Right hindlimb (tissue), 1 donor: ENCODE measurements around the gene GPC5.
A peak's percentile ranks its signal among the peaks of the same experiment; 100 is the strongest.
"Not testable (repeated sequence)": the region's sequence is repeated elsewhere in the genome, so short reads cannot be mapped to it uniquely, and the experiment has no call there.

Experiments used
- DNase-seq: peaks from one replicate; pipeline ENCODE4 v3.0.0-alpha.2; 2018

Gene GPC5

DNA sequence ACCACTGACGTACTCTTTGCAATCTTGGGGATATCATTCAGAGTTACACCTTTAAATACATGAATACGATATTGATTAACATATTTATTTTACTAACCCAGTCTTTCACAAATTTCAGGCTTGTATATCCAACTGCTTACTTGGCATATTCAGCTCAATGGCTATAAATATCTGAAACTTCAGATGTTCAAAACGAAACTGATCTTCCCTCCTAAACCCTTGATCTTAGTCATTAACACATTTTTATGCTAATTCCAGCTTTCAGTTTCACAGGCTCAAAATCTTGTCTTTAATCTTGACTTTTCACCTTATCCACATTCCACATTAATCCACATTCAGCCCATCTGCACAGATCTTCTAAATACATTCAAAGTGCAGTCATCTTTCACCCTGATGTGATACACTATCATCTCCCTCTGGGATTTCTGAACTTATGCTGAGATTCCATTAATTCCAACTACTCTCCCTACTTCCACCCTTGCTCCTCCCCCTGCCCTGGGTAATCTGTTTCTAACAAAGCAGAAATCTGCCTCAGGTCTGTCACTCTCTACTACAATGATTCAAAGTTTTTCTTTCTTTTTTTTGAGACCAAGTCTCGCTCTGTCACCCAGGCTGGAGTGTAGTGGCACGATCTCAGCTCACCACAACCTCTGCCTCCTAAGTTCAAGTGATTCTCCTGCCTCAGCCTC lies 387.2 kb downstream of the GPC5 start:
- no peak for DNase-seq

DNA sequence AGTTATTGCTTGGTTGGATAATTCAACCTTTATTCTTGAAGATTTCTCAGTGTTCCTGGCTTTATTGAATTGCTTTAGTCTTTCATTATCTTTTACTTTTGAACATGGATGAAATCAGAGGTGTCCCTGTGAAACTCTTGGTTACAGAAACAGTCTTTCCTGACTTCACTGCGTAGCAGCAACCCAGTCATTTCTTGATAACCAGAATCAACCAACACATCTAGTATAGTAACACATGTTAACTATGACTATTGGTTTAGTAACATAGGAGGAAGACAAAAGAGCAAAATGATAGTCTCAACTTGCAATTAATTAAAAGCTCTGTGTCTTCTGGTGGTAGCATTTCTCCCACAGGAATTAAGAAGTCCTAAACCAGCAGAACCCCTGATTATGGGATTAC lies 393.6 kb downstream of the GPC5 start:
- no peak for DNase-seq

DNA sequence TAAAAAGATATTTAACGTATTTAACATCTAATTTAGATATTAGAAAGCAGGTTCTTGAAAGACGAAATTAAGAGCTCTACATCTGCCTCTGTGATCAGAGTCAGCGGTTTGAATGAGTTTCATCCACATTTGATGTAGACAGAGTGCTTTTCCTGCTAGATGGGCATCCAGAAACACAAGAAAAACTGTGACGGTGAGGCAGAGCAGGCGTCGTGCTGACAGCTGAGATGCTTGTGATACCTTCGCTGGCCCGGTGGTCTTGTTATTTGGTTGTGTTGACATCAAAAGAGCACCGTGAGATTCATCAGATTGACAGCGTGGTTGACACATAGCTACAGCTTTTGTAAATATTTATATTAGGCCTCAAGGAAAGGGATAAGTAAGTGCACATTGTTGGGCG lies 399.1 kb downstream of the GPC5 start:
- DNase-seq, result no peak

- not testable (repeated sequence) for DNase-seq
Observed at GRCh38 chr13:91798338-91798737, 399.9 kb downstream of the GPC5 start.

DNA sequence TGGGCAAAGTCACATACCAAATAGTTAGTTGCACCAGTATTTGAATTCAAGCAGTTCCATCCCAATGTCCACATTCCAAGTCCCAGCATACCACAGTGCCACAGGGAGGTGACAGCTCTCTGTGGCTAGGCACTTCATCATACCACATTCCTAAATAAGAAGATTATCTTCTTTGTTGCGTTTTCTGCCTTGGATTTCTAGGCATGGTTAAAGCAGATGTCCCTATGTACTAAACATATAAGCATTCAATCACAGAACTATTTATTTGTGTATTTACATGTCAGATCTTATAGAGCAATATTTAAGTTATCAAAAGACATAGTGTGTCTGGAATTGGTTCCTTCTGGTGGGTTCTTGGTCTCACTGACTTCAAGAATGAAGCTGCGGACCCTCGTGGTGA lies 403.4 kb downstream of the GPC5 start:
- not testable (repeated sequence) for DNase-seq

DNA sequence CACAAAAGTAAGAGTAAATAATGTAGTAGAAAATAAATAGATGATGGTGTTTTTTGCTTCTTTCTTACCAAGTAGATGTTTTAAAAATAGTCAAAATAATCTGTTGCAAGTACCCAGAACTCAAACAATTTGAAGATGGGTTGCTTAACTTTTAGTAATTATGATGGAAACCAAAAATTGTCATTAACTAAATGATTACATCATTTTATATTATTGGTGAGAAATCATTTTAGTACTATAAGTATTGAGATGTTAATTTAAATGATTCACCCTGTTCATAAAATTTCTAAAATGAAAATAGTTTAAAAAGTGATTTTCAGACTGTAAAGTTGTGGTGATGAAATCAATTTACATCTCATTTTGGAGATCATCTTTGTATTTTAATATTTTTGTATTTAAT lies 404.5 kb downstream of the GPC5 start:
- no peak for DNase-seq

DNA sequence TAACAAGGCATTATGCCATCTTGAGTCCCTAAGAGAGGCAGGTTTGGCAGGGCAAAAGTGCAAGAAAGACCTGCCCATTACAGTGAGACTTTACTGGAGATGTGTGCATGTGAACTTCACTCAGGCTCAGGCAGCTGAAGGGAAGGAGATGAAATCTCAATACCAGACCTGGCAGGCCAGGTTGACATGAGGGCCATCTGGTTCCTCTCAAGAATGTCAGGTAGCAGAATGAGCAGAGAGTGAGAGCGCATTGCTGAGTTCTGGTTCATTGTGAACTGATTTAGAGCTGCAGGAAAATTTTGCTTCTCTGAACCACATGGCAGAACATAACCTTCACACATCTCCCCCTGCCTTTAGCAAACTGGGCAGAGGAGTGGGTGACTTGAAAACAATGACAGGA lies 406.3 kb downstream of the GPC5 start:
- DNase-seq, result no peak

DNA sequence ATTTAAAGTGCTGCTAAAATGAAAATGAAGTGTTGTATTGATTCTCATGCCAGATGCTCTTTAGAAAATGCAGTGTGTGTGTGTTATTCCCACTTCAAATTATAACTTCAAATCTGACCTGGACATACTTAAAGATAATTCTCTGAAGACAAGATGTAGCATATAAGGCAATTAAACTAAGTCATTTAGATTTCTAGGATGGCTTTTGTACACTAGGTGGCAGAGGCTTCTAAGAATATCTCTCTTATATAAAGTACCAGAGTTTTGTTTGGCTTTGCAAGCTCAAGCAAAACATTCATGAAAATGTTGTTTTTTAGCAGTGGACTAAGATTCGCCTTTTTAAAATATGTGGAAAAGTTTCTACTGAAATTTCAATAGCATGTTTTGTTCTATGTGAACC lies 407.2 kb downstream of the GPC5 start:
- no peak for DNase-seq

DNA sequence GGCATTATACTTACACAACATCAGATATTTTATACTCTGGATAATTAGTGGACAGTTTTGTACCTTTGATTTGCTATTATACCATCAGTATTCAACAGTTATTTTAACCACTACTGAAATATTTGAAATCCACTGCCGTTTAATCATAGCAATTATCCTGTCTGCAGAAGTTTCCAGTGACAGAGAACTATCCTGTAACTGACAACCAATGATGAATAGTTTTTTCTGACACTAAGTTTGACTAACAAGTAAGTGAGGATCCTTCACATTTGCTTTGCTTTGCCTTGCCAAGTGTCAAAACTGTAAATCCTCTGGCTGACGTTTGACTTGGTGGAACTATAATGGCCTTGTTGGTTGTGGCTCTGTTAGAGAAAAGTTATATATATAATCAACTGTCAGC lies 410.7 kb downstream of the GPC5 start:
- DNase-seq, result no peak

- DNase-seq, result no peak
Observed at GRCh38 chr13:91813253-91813652, 414.8 kb downstream of the GPC5 start.

DNA sequence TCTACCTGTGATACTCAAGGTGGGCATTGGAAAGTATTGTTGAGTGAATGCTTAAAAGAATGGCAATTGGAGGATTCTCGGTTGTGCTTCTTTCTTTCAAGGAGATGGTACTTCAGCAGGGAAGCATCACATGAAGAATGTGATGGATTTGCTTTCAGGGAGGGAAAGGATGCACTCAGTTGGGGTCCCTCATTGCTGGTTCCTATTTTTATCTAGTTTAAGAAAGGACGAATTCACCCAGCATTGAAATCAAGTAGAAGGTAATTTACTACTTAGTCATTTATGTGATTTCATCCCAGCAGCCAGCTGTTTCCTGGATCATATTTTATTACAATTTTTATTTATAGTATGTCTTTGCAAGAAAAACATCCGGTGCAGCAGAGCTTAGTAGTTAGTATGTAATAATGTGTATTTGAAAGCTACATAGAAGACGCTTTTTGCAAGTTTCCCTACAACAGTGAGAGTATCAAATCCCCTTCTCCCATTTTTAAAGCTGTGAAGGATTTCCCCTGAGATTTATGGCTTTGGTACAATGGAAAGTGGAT lies 417.9 kb downstream of the GPC5 start:
- DNase-seq, result no peak

GRCh38 chr13:91817250-91817649 lies 418.8 kb downstream of the GPC5 start:
- no peak for DNase-seq

DNA sequence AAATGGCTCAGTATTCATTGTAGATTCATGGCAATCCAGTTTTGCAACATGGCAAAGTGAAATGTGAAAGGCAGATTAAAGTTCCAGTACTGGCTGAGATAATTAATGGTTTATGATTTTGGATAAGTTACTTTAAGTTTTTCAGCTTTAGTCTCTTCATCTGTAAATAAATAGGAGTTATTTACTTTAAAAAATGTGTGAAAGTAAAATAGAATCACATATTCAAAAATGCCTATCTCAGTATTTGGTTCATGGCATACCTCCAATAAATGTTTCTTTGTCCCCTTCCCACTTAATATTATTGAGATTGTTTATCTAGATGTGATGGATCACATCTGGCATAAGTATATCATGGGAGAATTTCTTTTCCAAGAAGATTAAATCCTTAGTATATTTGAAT lies 426.0 kb downstream of the GPC5 start:
- no peak for DNase-seq

GRCh38 chr13:91825516-91825915 lies 427.1 kb downstream of the GPC5 start:
- DNase-seq, result peak; percentile 42

- no peak for DNase-seq
Observed at GRCh38 chr13:91836553-91836952, 438.1 kb downstream of the GPC5 start.

- DNase-seq, result no peak
Observed at GRCh38 chr13:91845612-91846011, 447.2 kb downstream of the GPC5 start.

- no peak for DNase-seq
Observed at GRCh38 chr13:91863699-91864098, 465.3 kb downstream of the GPC5 start.

DNA sequence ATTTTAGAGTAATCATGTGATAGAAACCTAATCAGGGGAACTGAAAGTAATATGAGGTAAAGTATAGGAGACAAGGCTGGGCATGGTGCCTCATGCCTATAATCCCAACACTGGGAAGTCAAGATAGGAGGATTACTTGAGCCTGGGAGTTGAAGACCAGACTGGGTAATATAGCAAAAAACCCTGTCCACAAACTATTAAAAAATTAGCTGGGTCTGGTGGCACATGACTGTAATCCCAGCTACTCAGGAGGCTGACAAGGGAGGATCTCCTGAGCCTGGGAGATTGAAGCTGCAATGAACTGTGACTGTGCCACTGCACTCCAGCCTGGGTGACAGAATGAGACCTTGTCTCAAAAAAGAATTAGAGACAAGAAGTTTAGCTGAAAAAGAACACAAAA lies 469.9 kb downstream of the GPC5 start:
- DNase-seq, result no peak

GRCh38 chr13:91878491-91878890 lies 480.1 kb downstream of the GPC5 start:
- DNase-seq, result no peak

- no peak for DNase-seq
Observed at GRCh38 chr13:91879360-91879759, 480.9 kb downstream of the GPC5 start.

DNA sequence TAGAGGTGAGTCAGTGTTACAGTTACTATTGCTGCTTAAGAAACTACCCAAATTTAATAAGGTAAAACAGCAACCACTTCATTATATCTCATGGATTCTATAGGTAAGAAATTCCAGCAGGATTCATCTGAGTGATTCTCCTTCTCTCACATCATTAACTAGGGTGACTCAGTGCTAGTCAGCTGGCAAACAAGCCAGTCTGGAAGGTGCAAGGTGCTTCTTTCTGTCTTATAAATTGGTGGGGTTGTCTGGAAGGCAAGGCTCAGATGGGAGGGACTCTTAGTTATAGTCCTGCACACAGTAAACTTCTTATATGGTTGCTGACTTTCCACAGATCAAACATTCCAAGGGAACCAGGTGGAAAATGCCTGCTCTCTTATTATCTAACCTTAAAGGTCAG lies 484.5 kb downstream of the GPC5 start:
- no peak for DNase-seq

DNA sequence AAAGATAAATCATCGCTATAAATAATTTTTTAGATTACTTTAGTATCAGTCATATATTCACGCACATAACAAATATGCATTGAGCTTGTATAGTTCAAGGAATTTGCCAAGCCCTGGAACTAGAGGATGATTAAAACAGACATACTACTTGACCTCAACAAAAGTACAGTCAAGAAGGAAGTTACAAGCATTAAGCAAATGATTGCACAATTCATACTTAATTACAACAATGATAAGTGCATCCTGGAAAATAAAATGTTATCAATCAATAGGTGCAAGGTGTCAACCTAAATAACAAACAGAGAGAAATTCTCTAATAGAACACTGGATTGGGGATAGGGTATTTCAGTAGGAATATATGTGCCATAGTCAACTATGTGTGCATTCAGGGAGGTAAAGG lies 491.2 kb downstream of the GPC5 start:
- no peak for DNase-seq

DNA sequence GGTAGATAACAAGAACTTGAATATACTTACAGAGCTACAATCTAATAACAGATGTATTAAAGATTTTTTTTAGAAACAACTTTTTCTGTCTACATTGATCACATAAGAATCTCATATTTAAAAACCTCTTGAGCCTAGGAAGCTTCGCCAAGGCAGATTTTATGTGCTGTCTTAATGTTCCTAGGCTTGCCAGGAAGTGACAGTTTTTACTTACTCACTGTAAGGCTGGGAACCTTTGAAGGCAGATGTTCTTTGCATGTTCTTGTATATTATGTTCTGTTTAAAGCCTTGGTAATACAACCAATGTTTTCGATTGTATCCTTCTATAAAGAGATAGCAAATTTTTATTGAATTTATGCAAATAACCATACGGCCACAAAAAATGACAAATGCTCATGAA lies 492.7 kb downstream of the GPC5 start:
- peak; percentile 25 for DNase-seq

- DNase-seq, result no peak
Observed at GRCh38 chr13:91893040-91893439, 494.6 kb downstream of the GPC5 start.

DNA sequence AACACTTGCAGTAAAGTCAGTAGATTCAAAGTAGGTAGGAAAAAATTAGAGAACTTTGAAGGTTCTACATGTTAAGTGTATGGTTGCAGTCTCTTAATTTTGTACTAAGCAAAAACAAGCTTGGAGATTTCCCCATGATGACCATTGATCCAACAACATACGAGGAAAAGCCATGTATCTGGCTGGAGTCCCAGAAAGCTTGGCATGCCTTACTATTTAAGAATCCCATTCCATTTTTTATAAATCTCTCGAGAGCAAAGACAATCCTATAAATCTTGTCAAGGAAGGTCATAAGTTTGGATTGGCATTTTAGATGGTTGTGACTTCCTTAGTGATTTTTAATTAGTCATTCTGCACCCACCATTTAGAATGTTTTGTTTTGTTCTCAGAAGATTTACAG lies 495.9 kb downstream of the GPC5 start:
- peak; percentile 38 for DNase-seq
